HepG2 (cell line): ENCODE data around the gene VASN. TPM values are rescaled to one million over a fixed set of nuclear protein-coding genes. Genes with fewer than 3 reads are reported as not detected.

Source experiments
- TOPORS ChIP-seq: sonication (generic); formaldehyde crosslinking; IDR thresholded peaks from 2 replicates; pipeline ENCODE4 v1.8.0; 2023; ENCODE audit warnings: mild to moderate bottlenecking, missing genetic modification reagents
- ZNF572 ChIP-seq: sonication (generic); formaldehyde crosslinking; IDR thresholded peaks from 2 replicates; pipeline ENCODE4 v1.5.1; 2020; ENCODE audit warnings: mild to moderate bottlenecking, missing genetic modification reagents
- polyA plus RNA-seq, 8 experiments: library from polyadenylated mRNA; depleted of rRNA in 3 of 8; stranded (reverse) in 7 of 8; unstranded in 1 of 8; fragments of >200 nt; fragmentation: Illumina TruSeq in 4 of 8; extraction: Trizol in 4 of 8; gene quantifications; 2 replicates each; pipeline versions ENCODE4 v1.2.1 to v1.2.3, GENCODE V29; 2011 to 2016; ENCODE audit warnings: low read depth in 4 of 8, missing spikeins in 1 of 8, mixed read lengths in 1 of 8; ENCODE audit not compliant: insufficient read depth in 1 of 8
- total RNA-seq, 5 experiments: library from RNA; depleted of rRNA; stranded (reverse); fragments of >200 nt; fragmentation: Illumina TruSeq; extraction: Trizol; gene quantifications; 2 replicates each; pipeline ENCODE4 v1.2.3, GENCODE V29; 2016; ENCODE audit warnings: low read depth in 1 of 5
- TF ChIP-seq, protein P1 (sequence below): sonication (generic); formaldehyde crosslinking; IDR thresholded peaks from 2 replicates; pipeline ENCODE4 v1.4.0; 2020; ENCODE audit warnings: missing genetic modification reagents, mild to moderate bottlenecking, borderline replicate concordance
- TF ChIP-seq, protein P2 (sequence below): IDR thresholded peaks from 2 replicates; pipeline ENCODE4 v1.6.1; 2016
- TF ChIP-seq, protein P3 (sequence below): sonication (generic); formaldehyde crosslinking; IDR thresholded peaks from 2 replicates; pipeline ENCODE4 v1.9.0; 2021; ENCODE audit warnings: missing genetic modification reagents, mild to moderate bottlenecking, borderline replicate concordance

The VASN gene
- total and polyA plus RNA-seq, 2 of the 13 experiments (the other 11 are each of a cell fraction or from before 2014, with no cell fraction given), result 8.4 to 18.2 TPM

DNA sequence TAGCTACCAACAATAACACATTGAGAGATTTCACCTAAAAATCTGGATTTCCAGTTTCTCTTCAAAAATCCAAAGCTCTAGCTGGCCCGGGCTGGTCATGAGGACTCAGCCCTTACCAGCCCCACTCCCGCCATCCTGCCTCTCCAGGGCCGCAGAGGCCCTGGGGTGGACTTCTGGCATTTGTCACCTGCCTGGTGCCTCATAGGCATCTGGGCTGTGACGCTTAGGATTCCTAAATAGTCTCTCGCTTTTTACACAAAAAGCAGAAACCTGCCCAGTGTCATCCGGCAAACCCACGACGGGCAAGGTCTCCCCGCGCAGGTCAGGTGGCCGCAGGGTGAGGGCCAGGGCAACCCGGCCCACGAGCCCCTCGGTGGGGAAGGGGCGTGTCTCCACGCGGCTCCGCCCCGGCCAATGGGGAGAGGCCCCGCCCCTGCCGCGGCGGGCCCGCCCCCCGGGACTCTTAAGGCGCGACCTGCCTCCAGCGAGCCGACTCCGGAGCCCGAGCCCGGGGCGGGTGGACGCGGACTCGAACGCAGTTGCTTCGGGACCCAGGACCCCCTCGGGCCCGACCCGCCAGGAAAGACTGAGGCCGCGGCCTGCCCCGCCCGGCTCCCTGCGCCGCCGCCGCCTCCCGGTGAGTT, at the start of gene VASN (continued):
- TF ChIP-seq, protein P1, sequence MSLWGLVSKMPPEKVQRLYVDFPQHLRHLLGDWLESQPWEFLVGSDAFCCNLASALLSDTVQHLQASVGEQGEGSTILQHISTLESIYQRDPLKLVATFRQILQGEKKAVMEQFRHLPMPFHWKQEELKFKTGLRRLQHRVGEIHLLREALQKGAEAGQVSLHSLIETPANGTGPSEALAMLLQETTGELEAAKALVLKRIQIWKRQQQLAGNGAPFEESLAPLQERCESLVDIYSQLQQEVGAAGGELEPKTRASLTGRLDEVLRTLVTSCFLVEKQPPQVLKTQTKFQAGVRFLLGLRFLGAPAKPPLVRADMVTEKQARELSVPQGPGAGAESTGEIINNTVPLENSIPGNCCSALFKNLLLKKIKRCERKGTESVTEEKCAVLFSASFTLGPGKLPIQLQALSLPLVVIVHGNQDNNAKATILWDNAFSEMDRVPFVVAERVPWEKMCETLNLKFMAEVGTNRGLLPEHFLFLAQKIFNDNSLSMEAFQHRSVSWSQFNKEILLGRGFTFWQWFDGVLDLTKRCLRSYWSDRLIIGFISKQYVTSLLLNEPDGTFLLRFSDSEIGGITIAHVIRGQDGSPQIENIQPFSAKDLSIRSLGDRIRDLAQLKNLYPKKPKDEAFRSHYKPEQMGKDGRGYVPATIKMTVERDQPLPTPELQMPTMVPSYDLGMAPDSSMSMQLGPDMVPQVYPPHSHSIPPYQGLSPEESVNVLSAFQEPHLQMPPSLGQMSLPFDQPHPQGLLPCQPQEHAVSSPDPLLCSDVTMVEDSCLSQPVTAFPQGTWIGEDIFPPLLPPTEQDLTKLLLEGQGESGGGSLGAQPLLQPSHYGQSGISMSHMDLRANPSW (CRISPR knock-in tag), result no peak
- TF ChIP-seq, protein P2, sequence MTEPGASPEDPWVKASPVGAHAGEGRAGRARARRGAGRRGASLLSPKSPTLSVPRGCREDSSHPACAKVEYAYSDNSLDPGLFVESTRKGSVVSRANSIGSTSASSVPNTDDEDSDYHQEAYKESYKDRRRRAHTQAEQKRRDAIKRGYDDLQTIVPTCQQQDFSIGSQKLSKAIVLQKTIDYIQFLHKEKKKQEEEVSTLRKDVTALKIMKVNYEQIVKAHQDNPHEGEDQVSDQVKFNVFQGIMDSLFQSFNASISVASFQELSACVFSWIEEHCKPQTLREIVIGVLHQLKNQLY (CRISPR knock-in tag), result 0 out of 2 replicates have a peak, but pooled peaks have one; percentile 8
- TF ChIP-seq ZNF572, result no peak
- no peak for TF ChIP-seq TOPORS (CRISPR knock-in tag)
- TF ChIP-seq, protein P3, sequence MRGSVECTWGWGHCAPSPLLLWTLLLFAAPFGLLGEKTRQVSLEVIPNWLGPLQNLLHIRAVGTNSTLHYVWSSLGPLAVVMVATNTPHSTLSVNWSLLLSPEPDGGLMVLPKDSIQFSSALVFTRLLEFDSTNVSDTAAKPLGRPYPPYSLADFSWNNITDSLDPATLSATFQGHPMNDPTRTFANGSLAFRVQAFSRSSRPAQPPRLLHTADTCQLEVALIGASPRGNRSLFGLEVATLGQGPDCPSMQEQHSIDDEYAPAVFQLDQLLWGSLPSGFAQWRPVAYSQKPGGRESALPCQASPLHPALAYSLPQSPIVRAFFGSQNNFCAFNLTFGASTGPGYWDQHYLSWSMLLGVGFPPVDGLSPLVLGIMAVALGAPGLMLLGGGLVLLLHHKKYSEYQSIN (CRISPR knock-in tag), result no peak
- TF ChIP-seq, all 625 proteins: peak for 162
